RWPE1 (cell line): Measurements from ENCODE around the gene WDR70.
"Not testable (repeated sequence)": the region's sequence is repeated elsewhere in the genome, so short reads cannot be mapped to it uniquely, and the experiment has no call there.

ENCODE experiments used
- CTCF ChIA-PET: fragments of 350-600 bp; sonication (Branson Sonifier 250); formaldehyde crosslinking; extraction: SDS; loops from one replicate; lab custom pipeline; 2021; lab: Yijun Ruan, JAX
- POLR2A ChIA-PET: fragments of 400-600 bp; formaldehyde crosslinking; extraction: SDS; loops from one replicate; lab custom pipeline; 2020; ENCODE audit warnings: antibody characterized with exemption; ENCODE audit not compliant: low non-redundant PET; lab: Yijun Ruan, JAX
- DNase-seq: peaks from one replicate; pipeline ENCODE4 v3.0.0; 2012; ENCODE audit warnings: low spot score
- H3K27ac ChIP-seq: fragments of 450-650 bp; 2 replicates; pipeline ENCODE4 v1.5.1; 2017
- TF ChIP-seq, protein P1 (sequence below): fragments of 450-650 bp; conservative IDR thresholded peaks from 2 replicates; pipeline ENCODE4 v1.5.1; 2017; ENCODE audit warnings: low read depth, mild to moderate bottlenecking

WDR70 gene

DNA sequence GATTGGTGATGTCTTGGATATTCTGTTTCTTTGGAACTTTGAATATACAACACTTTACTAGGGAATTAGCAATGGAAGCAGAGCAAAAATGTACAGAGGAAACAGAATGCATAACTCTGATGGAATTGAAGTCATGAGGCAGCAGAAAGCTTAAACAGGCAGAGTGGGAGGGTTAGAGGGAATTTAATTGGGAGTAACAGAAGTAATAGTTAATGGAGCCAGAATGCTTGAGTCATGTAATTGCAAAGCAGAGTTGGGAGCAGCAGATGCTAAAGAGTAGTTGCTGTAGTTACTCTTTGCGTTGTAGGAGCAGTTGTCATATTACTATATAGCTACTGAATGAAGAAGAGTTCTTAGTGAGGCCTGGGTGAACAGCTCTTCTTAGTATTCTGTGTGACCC, 90.3 kb downstream of the WDR70 start:
- H3K27ac ChIP-seq, POLR2A ChIA-PET, DNase-seq, CTCF ChIA-PET: not testable (repeated sequence)

DNA sequence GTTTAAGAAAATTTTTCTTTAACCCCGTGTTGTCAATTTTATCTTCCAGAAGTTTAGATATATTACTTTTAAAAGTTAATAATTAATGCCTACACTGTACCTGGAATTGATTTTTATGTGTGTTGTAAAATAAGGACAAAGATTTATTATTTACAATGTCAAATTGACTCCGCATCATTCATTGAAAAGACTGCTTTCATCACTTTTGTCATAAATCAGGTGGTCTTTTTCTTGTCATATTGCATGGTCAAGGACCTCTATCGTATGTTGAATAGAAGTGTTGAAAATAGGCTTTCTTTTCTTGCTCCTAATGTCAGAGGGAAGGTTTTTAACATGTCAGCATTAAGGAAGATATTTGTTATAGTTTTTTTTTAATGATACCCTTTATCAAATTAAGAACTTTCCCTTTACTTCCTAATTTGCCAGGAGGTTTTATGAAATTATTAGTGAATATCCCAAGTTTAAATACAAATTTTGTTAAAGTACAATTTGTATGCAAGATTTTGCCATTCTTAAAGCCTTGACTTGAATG, 92.6 kb downstream of the WDR70 start:
- no peak for DNase-seq
- ChIA-PET POLR2A (no interaction called here), CTCF (no interaction called here)
- H3K27ac ChIP-seq, result no peak overlapping the region
- TF ChIP-seq, protein P1, sequence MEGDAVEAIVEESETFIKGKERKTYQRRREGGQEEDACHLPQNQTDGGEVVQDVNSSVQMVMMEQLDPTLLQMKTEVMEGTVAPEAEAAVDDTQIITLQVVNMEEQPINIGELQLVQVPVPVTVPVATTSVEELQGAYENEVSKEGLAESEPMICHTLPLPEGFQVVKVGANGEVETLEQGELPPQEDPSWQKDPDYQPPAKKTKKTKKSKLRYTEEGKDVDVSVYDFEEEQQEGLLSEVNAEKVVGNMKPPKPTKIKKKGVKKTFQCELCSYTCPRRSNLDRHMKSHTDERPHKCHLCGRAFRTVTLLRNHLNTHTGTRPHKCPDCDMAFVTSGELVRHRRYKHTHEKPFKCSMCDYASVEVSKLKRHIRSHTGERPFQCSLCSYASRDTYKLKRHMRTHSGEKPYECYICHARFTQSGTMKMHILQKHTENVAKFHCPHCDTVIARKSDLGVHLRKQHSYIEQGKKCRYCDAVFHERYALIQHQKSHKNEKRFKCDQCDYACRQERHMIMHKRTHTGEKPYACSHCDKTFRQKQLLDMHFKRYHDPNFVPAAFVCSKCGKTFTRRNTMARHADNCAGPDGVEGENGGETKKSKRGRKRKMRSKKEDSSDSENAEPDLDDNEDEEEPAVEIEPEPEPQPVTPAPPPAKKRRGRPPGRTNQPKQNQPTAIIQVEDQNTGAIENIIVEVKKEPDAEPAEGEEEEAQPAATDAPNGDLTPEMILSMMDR, result no peak

DNA sequence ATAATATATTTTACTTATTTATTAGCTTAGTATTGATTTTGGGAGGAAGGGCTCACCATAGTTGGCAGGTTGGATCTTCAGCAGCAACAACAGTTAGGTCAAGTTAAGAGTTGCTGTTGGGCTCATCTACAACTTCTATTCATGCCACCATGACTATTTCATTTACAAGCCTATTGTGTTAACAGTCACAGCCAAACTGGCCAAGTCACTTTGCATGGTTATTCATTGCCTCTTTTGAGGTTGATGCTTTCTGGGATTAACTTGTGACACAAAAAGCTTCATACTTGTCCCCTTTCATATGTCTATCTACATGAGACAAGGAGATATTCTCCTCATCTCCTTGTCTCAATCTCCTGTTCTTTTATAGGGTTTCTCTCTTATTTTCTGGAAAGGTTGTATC, 98.3 kb downstream of the WDR70 start:
- ChIA-PET CTCF (interaction anchor here (0.8 kb wide), 1 partner anchor 359 kb away, joined by 4 read pairs; no protein-coding TSS in a partner anchor), POLR2A (no interaction called here)
- H3K27ac ChIP-seq, result no peak overlapping the region
- DNase-seq, result no peak
- TF ChIP-seq, protein P1, result no peak

DNA sequence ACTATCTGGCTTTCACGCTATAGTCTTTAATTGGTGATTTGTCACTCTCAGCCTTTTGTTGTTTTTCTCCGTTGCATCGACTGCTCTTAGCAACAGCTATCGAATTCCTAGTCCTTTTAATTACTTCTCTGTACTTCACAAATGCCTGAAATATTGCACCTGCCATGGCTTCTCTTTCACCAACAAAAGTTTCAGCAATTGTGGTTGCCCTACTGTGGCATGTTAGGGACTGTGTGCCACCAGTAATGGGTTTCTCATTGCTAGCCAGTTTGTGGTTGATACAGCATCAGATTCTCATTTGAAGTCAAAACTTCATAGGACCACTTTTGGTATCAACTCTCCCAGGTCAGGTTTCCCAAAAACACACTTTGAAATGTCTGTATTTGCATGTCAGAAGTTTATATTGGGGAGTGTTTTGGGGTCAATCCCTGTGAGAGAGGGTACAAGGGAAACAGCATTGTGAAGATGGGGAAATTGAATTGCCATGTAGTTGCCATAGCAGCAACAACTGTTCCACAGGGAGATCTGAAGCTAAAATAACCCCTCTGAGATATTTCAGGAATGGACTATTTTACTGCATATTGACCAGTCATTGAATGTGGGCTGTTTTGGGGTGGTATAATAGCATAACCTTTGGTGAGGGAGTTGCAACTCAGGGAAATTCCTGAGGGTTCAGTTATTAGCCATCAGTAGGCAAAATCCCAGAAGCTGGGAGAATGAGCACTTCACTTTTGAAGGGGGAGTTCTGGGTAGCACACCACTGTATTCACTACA, 99.2 kb downstream of the WDR70 start:
- TF ChIP-seq, protein P1, result no peak
- CTCF ChIA-PET, result interaction anchor here (0.8 kb wide), 1 partner anchor 358 kb away, joined by 4 read pairs; no protein-coding TSS in a partner anchor
- POLR2A ChIA-PET, result no interaction called here
- DNase-seq, result no peak
- no peak overlapping the region for H3K27ac ChIP-seq

DNA sequence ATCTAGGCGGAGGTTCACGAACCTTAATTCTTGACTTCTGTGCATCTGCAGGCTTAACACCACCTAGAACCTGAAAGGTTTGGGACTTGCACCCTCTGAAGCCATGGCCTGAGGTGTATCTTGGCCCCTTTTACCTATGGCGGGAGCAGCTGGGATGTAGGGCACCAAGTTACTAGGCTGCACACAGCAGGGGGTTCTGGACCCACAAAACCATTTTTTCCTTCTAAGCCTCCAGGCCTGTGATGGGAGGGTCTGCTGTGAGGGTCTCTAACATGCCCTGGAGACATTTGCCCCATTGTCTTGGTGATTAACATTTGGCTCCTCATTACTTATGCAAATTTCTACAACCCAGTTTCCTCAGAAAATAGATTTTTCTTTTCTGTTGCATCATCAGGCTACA, 102.3 kb downstream of the WDR70 start:
- CTCF ChIA-PET, POLR2A ChIA-PET, H3K27ac ChIP-seq, DNase-seq: not testable (repeated sequence)

DNA sequence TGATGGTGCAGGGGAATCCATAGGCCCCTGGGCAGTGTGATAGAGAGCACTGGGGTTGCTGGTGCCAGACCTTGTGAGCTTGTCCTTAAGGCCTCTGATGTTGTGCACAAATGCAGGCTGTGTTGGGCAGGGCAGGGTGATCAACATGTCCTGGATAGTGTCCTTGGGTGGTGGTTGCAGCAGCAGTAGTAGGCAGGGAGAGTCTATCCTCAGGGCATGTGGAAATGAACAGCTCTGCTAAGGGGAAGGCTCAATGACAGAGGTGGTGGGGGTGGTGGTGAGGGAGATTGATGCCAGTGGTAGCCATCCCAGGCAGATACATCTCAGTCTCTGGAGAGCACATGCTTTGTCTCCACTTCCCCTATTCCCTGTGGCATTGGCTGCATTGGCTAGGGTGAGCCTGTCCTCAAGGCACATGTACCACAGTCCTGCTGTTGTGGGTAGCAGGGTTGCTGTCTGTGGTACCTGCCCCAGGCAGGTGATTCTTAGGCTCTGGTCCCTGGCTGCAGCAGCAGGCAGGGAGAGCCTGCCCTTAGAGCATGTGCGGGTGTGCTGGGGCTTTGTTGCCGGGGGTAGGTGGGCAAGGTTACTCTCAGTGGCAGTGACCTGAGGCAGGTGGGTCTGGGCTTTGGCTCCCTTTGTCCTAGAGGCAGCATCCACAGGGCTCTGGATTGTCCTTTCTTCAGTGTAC, 111.1 kb downstream of the WDR70 start:
- no peak for DNase-seq
- H3K27ac ChIP-seq, result no peak overlapping the region
- CTCF ChIA-PET, result no interaction called here
- TF ChIP-seq, protein P1, result no peak
- POLR2A ChIA-PET, result no interaction called here

DNA sequence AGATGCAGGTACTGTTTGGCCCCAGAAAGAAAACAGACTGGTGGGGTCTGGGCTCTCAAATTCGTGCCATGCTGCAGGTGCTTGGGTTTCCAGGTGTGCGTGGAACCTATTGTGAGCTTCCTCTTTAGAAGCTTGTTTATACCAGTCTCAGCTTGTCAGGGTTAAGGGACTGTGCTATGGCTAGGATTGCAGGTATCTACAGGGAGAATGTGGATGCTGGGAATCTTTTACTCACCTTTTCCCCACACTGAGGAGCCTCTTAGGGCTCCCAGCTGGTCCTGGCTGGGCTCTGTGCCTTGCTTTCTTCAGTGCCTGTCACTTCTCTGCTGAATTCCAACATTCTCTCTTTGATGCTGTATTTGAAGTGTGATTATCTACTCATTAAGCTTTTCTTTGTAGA, 111.8 kb downstream of the WDR70 start:
- H3K27ac ChIP-seq, result no peak overlapping the region
- TF ChIP-seq, protein P1, result no peak
- POLR2A ChIA-PET, result no interaction called here
- CTCF ChIA-PET, result interaction anchor here (0.6 to 0.7 kb wide), 2 partner anchors 349 to 447 kb away, joined by 3 read pairs; no protein-coding TSS in a partner anchor
- no peak for DNase-seq
